ENCODE results near the gene SSR1. TPM values are rescaled to one million over a fixed set of nuclear protein-coding genes. Genes with fewer than 3 reads are reported as not detected.
"Not testable (repeated sequence)": the region's sequence is repeated elsewhere in the genome, so short reads cannot be mapped to it uniquely, and the experiment has no call there.

Gene SSR1
- total RNA-seq = 76.1 and 83.8 TPM in 2 replicates

GRCh38 chr6:7312616-7313504 is at the start of gene SSR1:
SSR1 (minus strand) TSS chr6:7313199; CDS start chr6:7313120, 79 bp downstream.
- DNase-seq (ENCODE audit: extremely low read depth, low read depth, low spot score) = peak; percentile 33

DNA sequence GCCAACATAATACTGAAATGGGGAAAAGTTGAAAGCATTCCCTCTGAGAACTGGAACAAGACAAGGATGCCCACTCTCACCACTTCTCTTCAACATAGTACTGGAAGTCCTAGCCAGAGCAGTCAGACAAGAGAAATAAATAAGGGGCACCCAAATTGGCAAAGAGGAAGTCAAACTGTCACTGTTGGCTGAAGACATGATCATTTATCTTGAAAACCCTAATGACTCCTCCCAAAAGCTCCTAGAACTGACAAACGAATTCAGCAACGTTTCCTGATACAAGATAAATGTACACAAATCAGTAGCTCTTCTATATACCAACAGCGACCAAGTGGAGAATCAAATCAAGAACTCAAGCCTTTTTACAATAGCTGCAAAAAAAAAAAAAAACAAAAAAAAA is 38.9 kb upstream of the SSR1 start:
- DNase-seq (ENCODE audit: extremely low read depth, low read depth, low spot score) = not testable (repeated sequence)

- DNase-seq (ENCODE audit: extremely low read depth, low read depth, low spot score) = not testable (repeated sequence)
Observed at GRCh38 chr6:7350591-7350990, 37.6 kb upstream of the SSR1 start.

DNA sequence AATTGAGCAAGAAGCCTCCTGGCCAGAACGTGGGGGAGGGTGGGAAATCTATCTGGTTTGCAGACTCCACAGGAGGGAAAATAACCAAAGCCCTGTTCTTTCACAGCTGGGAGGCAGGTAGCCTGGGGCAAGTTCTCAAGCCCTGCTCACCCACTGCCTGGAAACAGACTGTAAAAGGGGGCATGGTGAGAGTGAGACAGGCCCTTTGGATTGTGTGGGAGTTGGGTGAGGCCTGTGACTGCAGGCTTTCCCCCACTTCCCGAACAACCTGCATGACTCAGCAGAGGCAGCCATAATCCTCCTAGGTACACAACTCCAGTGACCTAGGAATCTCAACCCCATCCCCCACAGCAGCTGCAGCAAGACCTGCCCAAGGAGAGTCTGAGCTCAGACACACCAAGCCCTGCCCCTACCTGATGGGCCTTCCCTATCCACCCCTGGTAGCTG is 34.6 kb upstream of the SSR1 start:
- not testable (repeated sequence) for DNase-seq (ENCODE audit: extremely low read depth, low read depth, low spot score)

DNA sequence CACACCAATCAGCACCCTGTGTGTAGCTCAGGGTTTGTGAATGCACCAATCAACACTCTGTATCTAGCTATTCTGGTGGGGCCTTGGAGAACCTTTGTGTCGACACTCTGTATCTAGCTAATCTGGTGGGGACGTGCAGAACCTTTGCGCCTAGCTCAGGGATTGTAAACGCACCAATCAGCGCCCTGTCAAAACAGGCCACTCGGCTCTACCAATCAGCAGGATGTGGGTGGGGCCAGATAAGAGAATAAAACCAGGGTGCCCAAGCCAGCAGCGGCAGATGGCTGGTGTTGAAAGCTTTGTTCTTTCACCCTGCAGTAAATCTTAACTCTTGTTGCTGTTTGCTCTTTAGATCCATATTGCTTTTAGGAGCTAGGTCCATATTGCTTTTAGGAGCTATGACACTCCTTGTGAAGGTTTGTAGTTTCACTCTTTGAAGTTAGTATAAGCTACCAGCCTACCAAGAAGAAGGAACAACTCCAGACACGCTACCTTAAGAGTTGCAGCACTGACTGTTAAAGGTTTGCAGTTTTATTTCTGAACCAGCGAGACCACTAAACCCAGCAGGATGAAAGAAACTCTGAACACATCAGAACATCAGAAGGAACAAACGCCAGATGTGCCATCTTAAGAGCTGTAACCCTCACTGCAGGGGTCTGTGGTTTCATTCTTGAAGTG is 31.9 kb upstream of the SSR1 start:
- not testable (repeated sequence) for DNase-seq (ENCODE audit: extremely low read depth, low read depth, low spot score)

- DNase-seq (ENCODE audit: extremely low read depth, low read depth, low spot score) = no peak
Observed at GRCh38 chr6:7343546-7344475, 30.8 kb upstream of the SSR1 start.

- DNase-seq (ENCODE audit: extremely low read depth, low read depth, low spot score) = no peak
Observed at GRCh38 chr6:7341989-7342742, 29.2 kb upstream of the SSR1 start.

DNA sequence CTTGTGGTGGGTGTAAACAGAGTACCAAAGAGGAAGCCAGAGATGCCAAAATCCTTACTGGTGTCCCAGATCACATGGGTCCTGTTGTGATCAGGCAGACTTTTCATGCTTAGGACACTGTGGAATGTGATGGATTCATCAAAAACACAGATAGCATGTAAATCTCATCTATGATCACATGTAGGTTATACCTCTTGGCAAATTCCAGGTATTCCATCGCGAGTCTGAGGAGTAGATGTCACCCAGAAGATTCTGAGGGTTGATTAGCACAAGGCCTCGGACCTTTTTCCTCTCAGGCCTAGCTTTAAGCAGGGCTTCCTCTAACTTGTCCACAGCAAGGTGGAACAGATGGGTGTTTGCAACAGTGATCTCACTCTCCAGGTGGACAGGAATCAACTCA is 28.3 kb upstream of the SSR1 start:
- DNase-seq (ENCODE audit: extremely low read depth, low read depth, low spot score) = no peak

- DNase-seq (ENCODE audit: extremely low read depth, low read depth, low spot score) = peak; percentile 2
Observed at GRCh38 chr6:7339007-7339732, 26.2 kb upstream of the SSR1 start.

DNA sequence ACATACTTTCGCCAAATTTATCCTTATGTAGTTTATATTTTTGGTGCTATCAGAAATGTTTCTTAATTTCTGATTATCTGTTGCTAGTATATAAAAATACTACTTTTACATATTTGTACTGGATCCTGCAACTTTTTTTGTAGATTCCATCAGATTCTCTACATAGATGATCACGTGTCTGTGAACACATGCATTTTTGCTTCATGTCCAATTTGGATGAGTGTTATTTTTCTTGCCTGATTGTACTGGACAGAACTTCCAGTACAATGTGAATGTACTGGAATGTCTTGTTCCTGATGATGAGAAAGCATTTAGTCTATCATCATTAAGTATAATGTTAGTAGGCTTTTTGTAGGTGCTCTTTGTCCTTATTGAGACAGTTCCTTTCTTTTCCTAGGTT is 25.0 kb upstream of the SSR1 start:
- no peak for DNase-seq (ENCODE audit: extremely low read depth, low read depth, low spot score)

DNA sequence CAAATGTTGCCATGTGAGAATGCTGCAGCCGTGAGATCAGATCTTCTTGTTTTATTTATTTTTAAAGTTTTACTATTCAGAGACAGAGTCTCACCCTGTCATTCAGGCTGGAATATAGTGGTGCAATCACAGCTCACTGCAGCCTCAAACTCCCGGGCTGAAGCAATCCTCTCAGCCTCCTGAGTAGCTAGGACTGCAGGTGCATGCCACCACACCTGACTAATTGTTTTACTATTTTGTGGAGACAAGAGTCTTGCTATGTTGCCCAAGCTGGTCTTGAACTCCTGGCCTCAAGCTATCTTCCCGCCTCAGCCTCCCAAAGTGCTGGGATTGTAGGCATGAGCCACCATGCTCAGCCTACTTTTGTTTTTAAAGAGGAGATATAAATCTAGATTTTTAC is 22.5 kb upstream of the SSR1 start:
- no peak for DNase-seq (ENCODE audit: extremely low read depth, low read depth, low spot score)

DNA sequence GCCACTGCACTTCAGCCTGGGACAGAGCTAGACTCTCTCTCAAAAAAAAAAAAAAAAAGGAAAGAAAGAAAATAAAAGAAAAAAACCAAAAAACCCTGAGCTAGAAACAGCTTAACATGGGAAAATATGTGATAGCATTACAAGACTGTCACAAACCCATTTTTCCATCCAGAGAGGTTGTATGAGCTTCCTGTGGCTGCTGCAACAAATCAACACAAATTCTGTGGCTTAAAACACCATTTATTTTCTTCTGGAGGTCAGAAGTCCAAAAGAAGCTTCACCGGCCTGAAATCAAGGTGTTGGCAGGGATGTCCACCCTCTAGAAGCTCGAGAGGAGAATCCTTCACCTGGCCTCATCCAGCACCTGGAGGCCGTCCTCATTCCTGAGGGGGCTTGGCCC is 21.7 kb upstream of the SSR1 start:
- DNase-seq (ENCODE audit: extremely low read depth, low read depth, low spot score) = no peak

DNA sequence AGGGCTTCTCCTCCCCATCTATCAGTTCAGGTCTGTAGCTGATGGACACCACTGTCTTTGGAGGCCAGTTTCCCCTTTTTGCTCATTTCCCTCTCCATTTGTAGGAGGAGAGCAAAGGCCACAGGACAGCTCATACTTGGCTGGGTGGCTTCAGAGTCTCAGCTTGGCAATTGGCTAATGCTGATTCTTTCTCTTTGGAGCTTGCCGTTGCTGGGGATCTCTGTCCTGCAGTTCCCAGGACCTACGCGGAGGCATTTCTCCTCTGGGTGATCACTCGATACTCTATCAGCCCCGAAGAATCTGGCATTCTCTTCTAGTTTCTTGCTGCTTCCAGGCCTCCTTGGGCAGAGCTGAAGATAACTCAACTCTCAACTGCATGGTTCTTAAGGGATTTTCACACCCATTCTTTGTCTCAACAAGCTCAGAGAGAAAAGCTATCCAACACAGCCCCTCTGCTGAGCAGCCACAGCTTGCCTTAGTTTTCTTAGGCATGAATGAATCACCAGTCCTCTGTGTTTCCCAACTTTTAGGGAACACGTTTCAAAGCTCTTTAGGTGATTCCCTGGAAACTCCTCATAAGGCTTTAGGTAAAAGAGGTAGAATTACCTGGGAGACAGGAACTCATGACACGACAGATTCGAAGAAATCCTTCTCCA is 19.2 kb upstream of the SSR1 start:
- DNase-seq (ENCODE audit: extremely low read depth, low read depth, low spot score) = no peak

GRCh38 chr6:7331452-7331851 is 18.5 kb upstream of the SSR1 start:
- DNase-seq (ENCODE audit: extremely low read depth, low read depth, low spot score) = no peak

GRCh38 chr6:7328243-7328642 is 15.2 kb upstream of the SSR1 start:
- DNase-seq (ENCODE audit: extremely low read depth, low read depth, low spot score) = no peak

GRCh38 chr6:7325750-7326149 is 12.8 kb upstream of the SSR1 start:
- no peak for DNase-seq (ENCODE audit: extremely low read depth, low read depth, low spot score)

DNA sequence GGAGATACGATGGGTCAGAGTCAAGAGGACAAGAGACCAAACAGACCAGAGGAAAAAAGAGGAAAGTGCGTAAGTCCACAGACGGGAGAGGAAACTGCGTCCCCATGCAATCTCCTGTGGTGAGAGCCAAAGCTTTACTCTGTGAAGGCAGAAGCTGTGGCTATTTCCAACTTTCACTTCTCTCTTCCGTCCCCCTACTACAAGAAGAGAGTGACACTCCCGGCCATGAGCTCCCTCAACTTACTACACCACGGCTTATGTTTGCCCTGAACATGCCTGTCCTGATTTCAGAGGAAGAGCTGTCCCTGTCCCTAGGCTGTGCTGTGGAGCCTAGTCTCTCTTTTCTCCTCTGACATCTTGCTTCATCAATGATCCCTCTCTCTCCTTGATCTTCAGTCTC is 11.5 kb upstream of the SSR1 start:
- no peak for DNase-seq (ENCODE audit: extremely low read depth, low read depth, low spot score)

DNA sequence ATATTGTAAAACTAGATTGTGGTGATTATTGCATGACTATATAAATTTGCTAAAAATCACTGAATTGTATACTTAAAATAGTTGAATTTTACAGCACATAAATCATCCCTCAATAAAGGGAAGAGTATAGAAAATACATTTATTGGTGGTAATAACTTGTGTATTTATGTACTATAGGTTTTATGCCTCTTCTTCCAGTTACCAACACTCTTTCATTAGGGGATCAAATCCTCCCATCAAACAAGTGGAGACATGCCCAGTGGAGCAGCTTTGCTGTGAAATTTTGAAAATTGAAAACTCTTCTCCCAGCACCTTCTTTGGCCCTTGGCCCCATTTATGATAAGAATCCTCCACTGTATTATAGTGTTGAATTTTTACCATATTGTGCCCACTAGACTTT is 10.1 kb upstream of the SSR1 start:
- no peak for DNase-seq (ENCODE audit: extremely low read depth, low read depth, low spot score)

DNA sequence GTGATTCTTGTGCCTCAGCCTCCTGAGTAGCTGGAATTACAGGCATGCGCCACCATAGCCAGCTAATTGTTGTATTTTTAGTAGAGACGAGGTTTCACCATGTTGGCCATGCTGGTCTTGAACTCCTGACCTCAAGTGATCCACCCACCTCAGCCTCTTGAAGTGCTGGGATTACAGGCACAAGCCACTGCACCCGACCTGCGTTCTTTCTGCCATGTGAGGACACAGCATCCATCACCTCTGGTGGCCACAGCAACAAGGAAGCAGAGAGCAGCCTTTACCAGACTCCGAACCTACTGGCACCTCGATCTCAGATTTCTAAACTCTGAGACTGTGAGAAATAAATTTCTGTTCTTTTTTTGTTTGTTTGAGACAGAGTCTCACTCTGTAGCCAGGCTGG is 8.9 kb upstream of the SSR1 start:
- not testable (repeated sequence) for DNase-seq (ENCODE audit: extremely low read depth, low read depth, low spot score)

All from glomerular endothelial cell (primary cell).